Esophagus (tissue), 2 donors: ENCODE measurements around the gene MLC1. TPM values are rescaled to one million over a fixed set of nuclear protein-coding genes. Genes with fewer than 3 reads are reported as not detected.
A peak's percentile ranks its signal among the peaks of the same experiment; 100 is the strongest.

ENCODE experiments used
- H3K27ac ChIP-seq, 2 donors: one replicate each; pipeline ENCODE4 v1.5.1; 2013; ENCODE audit warnings: low read depth in 2 of 2, mild to moderate bottlenecking in 2 of 2, inconsistent platforms in 1 of 2, low read length in 1 of 2, moderate library complexity in 1 of 2
- H3K27me3 ChIP-seq, 2 donors: one replicate each; pipeline ENCODE4 v1.6.1; 2013; ENCODE audit warnings: low read length in 2 of 2, control low read depth in 1 of 2, mild to moderate bottlenecking in 1 of 2; ENCODE audit not compliant: insufficient read depth in 2 of 2, control insufficient read depth in 1 of 2
- H3K36me3 ChIP-seq, 2 donors: one replicate each; pipeline ENCODE4 v1.6.1; 2013; ENCODE audit warnings: low read length in 1 of 2; ENCODE audit not compliant: control insufficient read depth in 2 of 2, insufficient read depth in 2 of 2
- H3K4me1 ChIP-seq, 2 donors: one replicate each; pipeline ENCODE4 v1.6.1; 2013; ENCODE audit warnings: low read length in 1 of 2; ENCODE audit not compliant: control insufficient read depth in 2 of 2, insufficient read depth in 2 of 2
- H3K4me3 ChIP-seq, 2 donors: one replicate each; pipeline ENCODE4 v1.5.1; 2013; ENCODE audit warnings: low read length in 2 of 2, mild to moderate bottlenecking in 2 of 2, low read depth in 1 of 2, moderate library complexity in 1 of 2
- H3K9me3 ChIP-seq, 2 donors: one replicate each; pipeline ENCODE4 v1.6.1; 2013; ENCODE audit warnings: mild to moderate bottlenecking in 2 of 2, low read depth in 1 of 2, low read length in 1 of 2, moderate library complexity in 1 of 2; ENCODE audit not compliant: control insufficient read depth in 2 of 2, insufficient read depth in 1 of 2
- WGBS, 2 donors: extraction: QIAGEN DNeasy Blood & Tissue Kit; methylation state at CpG; one replicate each; pipeline ENCODE4 v1.1.7; 2013; 5-methylcytosine and 5-hydroxymethylcytosine counted together
- polyA plus RNA-seq, 2 donors: library from polyadenylated mRNA; stranded (reverse); fragments of 200-250 nt; gene quantifications; one replicate each; pipeline ENCODE4 v1.2.3, GENCODE V29; 2013
- donor health status: healthy with polysubstance abuse.
- donor health status: Bipolar disorder and iron deficiency.

MLC1 gene
- polyA plus RNA-seq, 2 donors = 0.04 to 0.08 TPM

- Histone ChIP-seq H3K27ac (no peak overlapping the region), H3K27me3 (no peaks in the 10 kb centered on the region), H3K4me1 (peaks cover 2 to 10% of the 10 kb centered on the region in 2 donors), H3K4me3 (no peak overlapping the region), H3K36me3 (no peaks in the 10 kb centered on the region), H3K9me3 (no peaks in the 10 kb centered on the region)
- 89 to 94% methylated on average over 27 of the region's 27 CpGs for WGBS, 2 donors
Observed at GRCh38 chr22:50081426-50082196, 3.6 kb downstream of the MLC1 start.

- H3K27ac ChIP-seq = no peak overlapping the region
Observed at GRCh38 chr22:50080077-50080465, 5.2 kb downstream of the MLC1 start.

GRCh38 chr22:50078761-50079160 is 6.5 kb downstream of the MLC1 start:
- 67 to 76% methylated on average over 9 of the region's 9 CpGs for WGBS, 2 donors
- Histone ChIP-seq H3K4me1 (peaks cover 2 to 12% of the 10 kb centered on the region in 2 donors), H3K27ac (no peak overlapping the region), H3K27me3 (no peaks in the 10 kb centered on the region), H3K9me3 (peaks cover 0 to 2% of the 10 kb centered on the region in 2 donors), H3K4me3 (no peak overlapping the region), H3K36me3 (no peaks in the 10 kb centered on the region)

More at GRCh38 chr22:50080077-50080465, 5.2 kb downstream of the MLC1 start:
- WGBS, 2 donors = 89% methylated on average over 13 of the region's 13 CpGs
- Histone ChIP-seq H3K27me3 (no peaks in the 10 kb centered on the region), H3K4me1 (peaks cover 2 to 10% of the 10 kb centered on the region in 2 donors), H3K9me3 (no peaks in the 10 kb centered on the region), H3K4me3 (no peak overlapping the region), H3K36me3 (no peaks in the 10 kb centered on the region)

GRCh38 chr22:50078246-50078645 is 7.0 kb downstream of the MLC1 start:
- H3K9me3 ChIP-seq = peaks cover 0 to 2% of the 10 kb centered on the region in 2 donors
- no peaks in the 10 kb centered on the region for H3K27me3 ChIP-seq
- H3K4me3 ChIP-seq = no peak overlapping the region
- peaks cover 2 to 7% of the 10 kb centered on the region in 2 donors for H3K4me1 ChIP-seq
- 95% methylated on average over 13 of the region's 13 CpGs for WGBS, 2 donors
- no peaks in the 10 kb centered on the region for H3K36me3 ChIP-seq
- no peak overlapping the region for H3K27ac ChIP-seq

GRCh38 chr22:50076646-50077535 is 8.3 kb downstream of the MLC1 start:
- Histone ChIP-seq H3K9me3 (peaks cover 0 to 2% of the 10 kb centered on the region in 2 donors), H3K36me3 (no peaks in the 10 kb centered on the region), H3K4me1 (peaks cover 2 to 3% of the 10 kb centered on the region in 2 donors), H3K27ac (no peak overlapping the region), H3K4me3 (no peak overlapping the region), H3K27me3 (no peaks in the 10 kb centered on the region)
- WGBS, 2 donors = 86 to 91% methylated on average over 41 to 43 of the region's 43 CpGs

- Histone ChIP-seq H3K4me3 (no peak overlapping the region), H3K36me3 (no peaks in the 10 kb centered on the region), H3K27ac (peak overlapping the region; percentile 19 to 69), H3K4me1 (peaks cover 2 to 3% of the 10 kb centered on the region in 2 donors), H3K9me3 (peaks cover 0 to 2% of the 10 kb centered on the region in 2 donors), H3K27me3 (no peaks in the 10 kb centered on the region)
- 57 to 68% methylated on average over 32 of the region's 32 CpGs for WGBS, 2 donors
Observed at GRCh38 chr22:50074551-50075530, 10.4 kb downstream of the MLC1 start.

- Histone ChIP-seq H3K27me3 (no peaks in the 10 kb centered on the region), H3K4me3 (no peak overlapping the region), H3K27ac (no peak overlapping the region), H3K9me3 (peaks cover 0 to 2% of the 10 kb centered on the region in 2 donors), H3K36me3 (no peaks in the 10 kb centered on the region), H3K4me1 (peaks cover 0 to 3% of the 10 kb centered on the region in 2 donors)
- 66 to 78% methylated on average over 17 of the region's 17 CpGs for WGBS, 2 donors
Observed at GRCh38 chr22:50074056-50074455, 11.2 kb downstream of the MLC1 start.

GRCh38 chr22:50072714-50073538 is 12.3 kb downstream of the MLC1 start:
- Histone ChIP-seq H3K27ac (no peak overlapping the region), H3K27me3 (no peaks in the 10 kb centered on the region), H3K4me3 (no peak overlapping the region), H3K4me1 (peaks cover 0 to 3% of the 10 kb centered on the region in 2 donors), H3K36me3 (no peaks in the 10 kb centered on the region), H3K9me3 (peaks cover 0 to 2% of the 10 kb centered on the region in 2 donors)
- WGBS, 2 donors = 81 to 83% methylated on average over 28 of the region's 28 CpGs
